Measurements from ENCODE around the gene VAPA. TPM values are rescaled to one million over a fixed set of nuclear protein-coding genes. Genes with fewer than 3 reads are reported as not detected.
A peak's percentile ranks its signal among the peaks of the same experiment; 100 is the strongest.

VAPA gene
- total and polyA plus RNA-seq, 9 of the 15 experiments (the other 6 are each of a cell fraction or from before 2014, with no cell fraction given): 219 to 902 (median 526) TPM

GRCh38 chr18:9884532-9885140 is 29.2 kb upstream of the VAPA start (continued):
- TF ChIP-seq NKRF (IDR thresholded peaks at IDR 0.05; ENCODE audit: borderline replicate concordance) (no peak), ARID3A (IDR thresholded peaks at IDR 0.05; ENCODE audit: borderline replicate concordance, low read depth, low read length) (no peak), ZBTB34 (CRISPR knock-in tag; IDR thresholded peaks at IDR 0.05) (no peak), ZNF12 (CRISPR knock-in tag; IDR thresholded peaks at IDR 0.05) (no peak), FOXJ3 (CRISPR knock-in tag; IDR thresholded peaks at IDR 0.05) (no peak), RFX5 (IDR thresholded peaks at IDR 0.05; ENCODE audit: low read depth, low read length) (no peak), TARDBP (IDR thresholded peaks at IDR 0.05) (no peak), ELF4 (CRISPR knock-in tag; IDR thresholded peaks at IDR 0.05) (0 out of 2 replicates have a peak, but pooled peaks have one; percentile 44), POLR2AphosphoS2 (IDR thresholded peaks at IDR 0.05; ENCODE audit: low read length) (no peak), CREM (IDR thresholded peaks at IDR 0.05; ENCODE audit: low read depth) (no peak), NFRKB (IDR thresholded peaks at IDR 0.05; ENCODE audit: low read depth) (0 out of 2 replicates have a peak, but pooled peaks have one; percentile 47), ZKSCAN8 (CRISPR knock-in tag; IDR thresholded peaks at IDR 0.05) (peak; percentile 46; the same call in 1 of the 2 replicates), ZZZ3 (IDR thresholded peaks at IDR 0.05) (no peak), ATF4 (CRISPR knock-in tag; IDR thresholded peaks at IDR 0.05) (no peak), KLF6 (CRISPR knock-in tag; IDR thresholded peaks at IDR 0.05; ENCODE audit: borderline replicate concordance) (peak; percentile 37; the same call in 1 of the 2 replicates), SMARCE1 (IDR thresholded peaks at IDR 0.05) (no peak), HMGXB4 (CRISPR knock-in tag; IDR thresholded peaks at IDR 0.05) (no peak), HLTF (IDR thresholded peaks at IDR 0.05) (no peak), STAT5B (CRISPR knock-in tag; IDR thresholded peaks at IDR 0.05) (no peak), HINFP (tag; conservative IDR thresholded peaks at IDR 0.05; ENCODE audit: low read depth) (0 out of 2 replicates have a peak, but pooled peaks have one; percentile 11), ZC3H8 (IDR thresholded peaks at IDR 0.05) (no peak)
